Endometrial microvascular endothelial cells (primary cell): ENCODE data around the gene LSG1. TPM values are rescaled to one million over a fixed set of nuclear protein-coding genes. Genes with fewer than 3 reads are reported as not detected.

Experiments used
- in situ Hi-C: cut with HindIII; loops from 2 replicates; pipeline ENCODE4 v1.10.0; 2017; ENCODE audit warnings: low sequenced_read_pairs, low pct_unique_long_range_greater_than_20kb; ENCODE audit errors: inconsistent ontology term
- total RNA-seq: library from RNA; depleted of rRNA; stranded (reverse); fragments of >200 nt; gene quantifications from one replicate; pipeline ENCODE4 v1.2.3, GENCODE V29; 2015; ENCODE audit errors: inconsistent ontology term

LSG1 gene
- 58.9 TPM for total RNA-seq

DNA sequence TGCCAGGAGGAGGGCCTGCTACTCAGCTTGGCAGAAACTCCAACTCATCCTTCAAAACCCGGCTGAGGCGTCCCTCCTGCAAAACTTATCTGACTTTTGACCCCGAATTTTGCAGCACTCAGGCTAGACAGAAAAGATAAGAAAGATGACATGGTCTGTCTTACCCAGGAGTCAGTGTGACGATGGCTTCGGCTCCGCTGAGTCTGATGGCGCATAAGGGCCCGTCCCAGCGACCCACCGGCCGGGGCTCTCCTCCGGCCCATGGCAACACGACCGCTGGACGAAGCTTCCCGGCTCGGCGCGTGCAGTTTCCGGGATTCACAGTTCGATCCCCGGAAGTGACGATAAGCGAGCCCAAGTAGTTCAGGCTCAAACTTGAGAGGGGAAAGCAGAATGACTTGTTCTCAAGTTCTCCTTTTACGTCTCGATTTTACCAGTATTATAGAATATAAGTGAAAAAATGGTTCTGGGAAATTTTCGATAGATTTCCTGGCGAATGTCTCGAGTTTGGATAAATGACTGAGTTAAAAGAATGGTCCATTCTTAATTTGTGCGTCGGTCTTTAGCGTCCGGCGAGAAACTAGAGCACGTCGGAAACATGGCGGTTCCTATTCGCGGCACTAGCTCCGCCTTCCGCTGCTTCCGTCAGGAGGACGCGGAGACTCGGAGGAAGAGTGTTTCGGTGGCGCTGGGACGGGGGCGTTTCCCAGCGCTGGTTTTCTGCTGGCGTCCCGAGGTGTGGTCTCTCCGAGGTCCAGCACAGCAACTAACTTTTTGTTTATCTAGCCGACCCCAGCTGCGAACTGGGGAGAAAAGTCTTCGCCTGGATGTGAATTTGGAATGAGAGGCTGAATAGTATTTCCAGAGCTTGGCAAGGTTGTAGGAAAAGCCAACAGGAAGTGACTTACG, at the start of gene LSG1:
LSG1 (minus strand) TSS at position 292 of the 909 bp plus-strand sequence; CDS start at position 263, 29 bp downstream.
- in situ Hi-C loops = no loop called here

DNA sequence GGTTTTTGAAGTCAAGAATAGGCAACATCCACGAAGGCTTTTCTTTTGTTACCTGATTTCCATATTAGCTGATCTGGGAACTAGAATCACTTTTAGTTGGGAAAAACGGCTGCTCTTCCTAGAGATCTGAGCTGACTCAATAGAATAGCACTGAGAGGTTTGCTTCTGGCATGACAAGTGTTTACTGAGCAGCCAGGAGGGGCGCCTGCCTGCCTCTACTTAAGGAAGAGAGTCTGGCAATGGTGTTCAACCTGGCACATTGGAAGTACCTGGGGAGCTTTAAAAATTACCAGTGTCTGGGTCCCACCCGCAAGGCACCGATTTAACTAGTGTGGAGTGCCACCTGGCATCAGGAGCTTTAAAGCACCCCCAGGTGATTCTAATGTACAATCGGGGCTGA, 48.1 kb upstream of the LSG1 start:
- in situ Hi-C loops = no loop called here

DNA sequence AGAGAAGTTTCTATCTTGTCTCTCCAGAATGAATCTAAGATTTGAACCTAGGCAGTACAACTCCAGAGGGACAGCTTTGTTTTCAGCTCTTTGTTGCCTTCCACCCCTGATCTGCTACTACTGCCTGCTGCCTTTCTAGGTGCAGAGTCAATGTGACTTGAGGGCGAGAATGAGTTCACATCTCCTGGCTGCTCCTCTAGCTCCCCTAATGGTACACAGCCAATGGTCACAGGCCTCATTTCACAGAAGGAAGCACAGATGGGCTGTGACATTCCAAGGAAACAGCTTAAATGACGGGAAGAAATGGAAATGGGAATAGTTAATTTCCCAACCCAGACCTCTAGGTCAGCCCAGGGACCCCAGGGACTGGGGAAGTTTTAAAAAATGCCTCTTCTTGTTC, 46.1 kb upstream of the LSG1 start:
- in situ Hi-C loops = no loop called here

DNA sequence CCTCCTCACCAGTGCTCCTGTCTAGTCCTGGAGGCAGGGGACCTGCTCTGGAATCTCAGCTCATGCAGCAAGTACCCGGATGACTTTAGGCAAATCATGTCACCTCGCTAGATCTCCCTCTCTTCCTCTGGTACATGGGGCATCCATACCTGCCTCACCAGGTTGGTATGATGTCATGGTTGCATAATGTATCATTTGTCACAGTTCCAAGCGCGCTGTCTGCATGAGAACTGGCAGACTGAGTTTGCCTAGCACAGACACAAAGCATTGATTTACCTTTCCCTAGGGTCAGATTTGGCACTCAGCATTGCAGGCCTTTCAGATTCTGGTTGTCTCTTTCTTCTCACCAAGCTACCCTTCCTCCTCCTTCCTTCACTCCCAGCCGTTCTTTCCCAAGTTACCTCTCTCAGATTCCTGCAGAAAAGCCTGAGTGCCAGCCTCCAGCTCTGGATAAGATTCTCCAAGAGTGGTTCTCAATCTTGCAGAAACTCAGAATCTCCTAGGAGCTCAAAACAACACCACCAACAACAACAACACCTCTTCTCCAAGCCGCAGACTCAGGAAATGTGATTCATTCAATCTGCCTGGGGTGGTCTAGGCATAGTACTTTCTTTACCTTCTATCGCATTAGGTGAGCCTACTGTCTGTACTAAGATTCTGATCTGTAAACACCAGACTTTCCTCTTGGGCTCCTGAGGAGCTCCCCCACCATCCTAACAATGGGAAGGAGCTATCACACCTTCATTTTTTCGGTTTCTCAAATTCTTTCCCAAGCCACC, 43.2 kb upstream of the LSG1 start:
- in situ Hi-C loops = no loop called here

GRCh38 chr3:194714564-194714963, 42.6 kb upstream of the LSG1 start:
- in situ Hi-C loops = no loop called here

DNA sequence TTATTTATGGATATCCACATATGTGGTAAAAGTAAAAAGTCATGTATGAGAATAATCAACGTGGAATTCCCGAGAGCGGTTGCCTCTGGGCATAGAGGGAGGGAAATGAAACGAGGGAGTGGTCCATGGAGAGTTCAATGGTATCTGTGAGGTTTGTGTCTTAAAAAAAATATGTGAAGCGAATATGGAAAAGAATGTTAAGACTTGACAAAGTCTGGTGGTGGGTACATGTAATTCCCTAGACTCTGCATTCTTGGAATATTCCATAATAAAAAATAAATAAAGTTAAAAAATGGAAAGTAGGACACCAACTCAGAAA, 42.1 kb upstream of the LSG1 start:
- in situ Hi-C loops = no loop called here

GRCh38 chr3:194713299-194714136, 41.5 kb upstream of the LSG1 start:
- in situ Hi-C loops = no loop called here

DNA sequence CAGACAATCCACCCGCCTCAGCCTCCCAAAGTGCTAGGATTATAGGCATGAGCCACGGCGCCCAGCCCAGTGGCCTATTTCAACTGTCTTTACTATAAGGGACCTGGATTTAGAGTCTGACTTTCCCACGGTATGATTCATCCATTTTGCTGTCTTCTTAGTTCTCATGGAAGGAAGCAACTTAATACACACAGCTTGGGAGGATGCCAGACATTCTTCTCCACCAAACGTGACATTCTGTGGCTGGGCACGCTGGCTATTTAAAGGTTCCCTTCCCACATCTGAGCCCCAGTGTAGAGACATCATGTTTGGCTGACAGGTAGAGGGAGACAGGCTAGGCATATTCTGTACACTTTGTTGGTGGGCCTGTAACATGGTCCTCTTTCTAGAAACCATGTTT, 39.9 kb upstream of the LSG1 start:
- in situ Hi-C loops = no loop called here

- in situ Hi-C loops = no loop called here
Observed at GRCh38 chr3:194711286-194711685, 39.3 kb upstream of the LSG1 start.

DNA sequence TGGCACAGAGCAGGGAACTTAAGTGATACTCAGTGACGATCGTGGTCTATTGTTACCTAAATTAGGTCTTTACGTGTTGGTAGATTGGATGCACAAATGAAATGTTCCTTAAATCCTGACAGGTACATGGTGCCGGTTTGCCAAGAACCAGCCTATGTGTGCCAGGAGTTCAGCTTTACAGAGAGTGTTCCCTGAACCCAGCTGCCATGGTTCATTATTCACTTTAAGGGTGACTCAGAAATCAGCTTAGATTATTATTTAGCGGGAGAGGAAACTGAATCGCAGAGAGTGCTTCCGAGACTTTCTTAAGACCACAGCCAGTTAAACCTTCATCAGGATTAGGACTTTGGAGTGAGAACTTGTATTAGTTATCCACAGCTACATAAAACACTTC, 35.2 kb upstream of the LSG1 start:
- in situ Hi-C loops = no loop called here

DNA sequence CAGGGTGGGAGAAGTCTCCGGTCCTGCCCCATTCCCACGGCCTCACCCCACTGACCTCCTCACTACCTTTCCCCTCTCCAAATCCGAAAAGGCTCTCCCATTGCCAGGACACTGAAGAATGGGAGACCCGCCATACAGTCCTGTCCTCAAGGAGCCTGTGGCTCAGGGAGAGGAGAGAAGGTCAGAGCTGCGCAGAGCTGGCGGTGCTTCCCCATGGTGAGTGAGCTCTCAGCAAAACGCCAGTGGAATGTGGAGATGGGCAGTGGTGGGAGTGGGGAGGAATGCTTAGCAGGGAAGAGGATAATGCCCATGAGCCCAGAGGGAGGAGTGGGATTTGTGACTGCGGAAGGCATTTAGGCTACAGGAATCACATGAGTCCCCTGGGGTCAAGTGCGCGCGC, 33.8 kb upstream of the LSG1 start:
- in situ Hi-C loops = no loop called here

DNA sequence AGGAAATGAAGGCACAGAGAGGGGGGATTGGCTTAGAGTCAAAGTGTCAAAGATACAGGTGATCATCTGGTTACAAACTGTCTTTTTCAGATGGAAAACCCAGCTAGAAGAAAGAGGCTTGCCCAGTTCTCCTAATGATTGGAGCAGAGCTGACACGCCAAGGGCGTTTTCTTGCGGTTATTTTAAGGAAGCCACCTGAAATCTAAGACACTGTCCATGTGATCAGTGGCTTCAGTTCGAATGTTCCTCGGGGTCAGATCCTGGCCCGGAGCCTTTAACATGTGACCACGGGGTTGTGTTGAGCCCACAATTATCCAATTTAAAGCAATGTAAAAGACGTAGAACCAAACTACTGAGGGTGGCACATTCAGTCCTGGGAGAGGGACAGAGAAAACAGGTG, 33.2 kb upstream of the LSG1 start:
- in situ Hi-C loops = no loop called here

GRCh38 chr3:194702545-194702944, 30.6 kb upstream of the LSG1 start:
- in situ Hi-C loops = no loop called here

DNA sequence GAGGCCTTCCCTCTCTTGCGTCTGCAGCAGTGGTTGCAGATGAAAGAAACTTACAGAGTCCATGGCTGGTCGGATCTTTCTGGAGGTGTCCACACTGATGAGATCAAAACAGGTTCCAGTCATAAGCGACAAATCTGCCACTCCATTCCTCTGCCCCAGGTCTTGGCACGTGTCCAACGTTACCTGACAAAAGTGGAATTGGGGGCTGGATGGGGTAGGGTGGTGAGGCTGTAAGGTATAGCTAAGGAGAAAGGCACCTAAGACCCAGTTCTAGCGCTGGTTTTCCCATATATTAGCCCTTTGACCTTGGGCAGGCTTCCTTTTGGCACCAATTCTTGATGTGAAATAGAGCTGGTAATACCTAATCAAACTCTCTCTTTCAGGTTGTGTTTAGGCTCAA, 24.7 kb upstream of the LSG1 start:
- in situ Hi-C loops = loop anchor here (25.0 kb wide), 1 partner anchor 166 kb away; no protein-coding TSS in a partner anchor

DNA sequence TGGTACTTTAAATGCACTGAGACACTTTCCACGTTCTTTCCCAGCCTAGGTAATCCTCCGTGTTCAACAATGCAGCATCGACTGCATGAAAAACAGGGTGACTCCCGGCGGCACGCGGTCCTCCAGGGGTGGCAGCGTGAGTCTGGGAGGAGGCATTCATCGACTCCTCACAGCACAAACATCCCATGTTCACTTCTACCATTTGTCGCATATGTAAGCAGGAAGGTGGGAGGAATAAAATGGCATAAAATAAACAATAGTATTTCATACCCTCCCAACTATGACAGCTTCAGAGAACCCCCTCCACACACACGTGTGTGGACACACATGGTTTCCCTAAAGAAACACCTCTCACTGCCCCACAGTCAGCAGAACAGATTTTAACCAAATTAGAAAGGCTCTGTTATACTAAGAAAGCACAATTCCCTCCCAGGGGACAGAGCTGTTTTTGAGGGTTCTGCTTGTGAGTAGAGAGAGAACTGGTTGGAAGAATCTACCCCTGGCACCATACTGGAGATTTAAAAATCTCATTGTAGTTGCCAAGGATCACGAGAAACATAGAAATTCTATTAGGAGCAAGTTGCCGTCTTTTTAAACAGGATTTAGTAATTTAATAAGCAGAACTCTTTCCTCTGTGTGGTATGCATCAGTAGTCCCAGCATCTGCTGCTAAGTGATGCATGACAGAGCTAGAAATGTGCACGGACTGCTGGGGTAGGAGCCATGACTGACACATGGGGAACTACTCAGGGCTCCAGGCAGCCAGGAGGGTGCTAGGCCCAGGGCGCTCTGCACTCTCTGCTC, 19.7 kb upstream of the LSG1 start:
- in situ Hi-C loops = loop anchor here (25.0 kb wide), 1 partner anchor 171 kb away; no protein-coding TSS in a partner anchor

DNA sequence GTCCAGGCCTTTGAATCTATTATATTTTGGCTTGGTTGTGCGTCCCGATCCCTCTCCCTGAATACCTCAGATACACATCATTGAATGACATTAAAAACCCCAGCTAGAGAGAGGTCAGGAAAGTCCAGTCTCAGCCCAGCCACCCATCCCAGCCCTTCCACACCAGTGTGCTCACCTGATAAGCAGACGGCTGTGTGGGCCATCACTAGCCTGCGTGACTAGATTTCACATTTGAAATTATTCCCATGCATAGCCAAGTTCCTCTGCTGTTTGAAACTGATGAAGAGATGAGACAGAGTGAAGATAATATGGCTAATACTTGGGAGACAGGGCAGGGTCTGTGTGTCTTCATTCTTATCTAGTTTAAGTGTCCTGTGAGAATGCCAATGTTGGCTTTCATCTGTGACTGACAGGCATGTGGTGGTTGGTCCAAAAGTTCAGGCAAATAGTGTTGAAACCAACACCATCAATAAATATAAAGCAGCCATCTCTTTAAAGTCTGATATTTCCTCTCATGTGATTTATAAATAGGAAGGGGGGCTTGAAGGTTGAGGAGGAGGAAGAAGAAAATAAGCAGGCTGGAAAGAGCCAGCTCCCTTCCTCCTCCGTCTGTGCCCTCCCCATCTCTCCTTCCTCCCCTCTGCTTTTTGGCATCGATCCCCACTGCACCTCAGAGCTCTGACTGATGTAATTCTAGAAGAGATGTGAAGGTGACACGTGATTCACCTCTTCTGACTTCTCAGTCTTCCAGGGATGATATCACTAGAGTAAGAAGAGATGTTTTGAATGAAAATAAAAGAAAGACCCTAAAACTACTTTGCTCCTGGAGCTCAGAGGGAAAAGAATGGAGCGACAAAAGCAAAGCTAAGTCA, 18.7 kb upstream of the LSG1 start:
- in situ Hi-C loops = loop anchor here (25.0 kb wide), 1 partner anchor 172 kb away; no protein-coding TSS in a partner anchor

DNA sequence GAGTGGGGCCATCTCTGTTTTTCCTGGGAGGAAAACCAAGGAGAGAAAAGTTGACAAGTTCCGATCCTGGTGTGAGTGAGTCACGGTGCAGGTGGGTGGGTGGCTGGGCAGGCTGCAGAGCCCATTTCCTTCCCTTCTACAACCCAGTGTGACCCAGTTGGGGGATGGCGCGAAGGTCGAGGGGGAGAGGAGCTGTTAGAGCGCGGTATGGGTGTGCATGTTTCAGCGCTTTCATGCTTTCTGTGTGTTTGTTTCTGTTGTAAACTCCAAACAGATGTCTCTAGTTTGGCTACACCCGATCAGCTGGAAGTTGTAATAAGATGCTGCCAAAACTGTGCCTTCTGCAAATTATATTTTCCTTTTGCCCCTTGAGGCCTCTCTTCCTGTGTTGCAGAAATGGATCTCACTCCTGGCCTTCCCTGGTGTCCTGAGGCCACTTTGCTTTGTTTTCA, 17.5 kb upstream of the LSG1 start:
- in situ Hi-C loops = loop anchor here (10.0 to 25.0 kb wide), 2 partner anchors 173 to 565 kb away; no protein-coding TSS in a partner anchor
